Activated B cell treated with CpG ODN at 0.5 μM for 24 hours (primary cell): ENCODE measurements around the gene EFCAB11. TPM values are rescaled to one million over a fixed set of nuclear protein-coding genes. Genes with fewer than 3 reads are reported as not detected.

Source experiments
- ATAC-seq: fragments of 200-7000 bp; cut with Tn5 transposase; one replicate; pipeline ENCODE4 v1.10.0; 2021; ENCODE audit warnings: low read depth, mild to moderate bottlenecking, moderate library complexity
- CTCF ChIA-PET: fragments of 350-600 bp; sonication (Branson Sonifier 250); formaldehyde crosslinking; loops from one replicate; lab custom pipeline; 2021; ENCODE audit warnings: antibody characterized with exemption; lab: Charles Lee
- POLR2A ChIA-PET: fragments of 350-600 bp; sonication (Branson Sonifier 250); formaldehyde crosslinking; loops from one replicate; lab custom pipeline; 2021; ENCODE audit warnings: antibody characterized with exemption; lab: Charles Lee
- DNase-seq: peaks from one replicate; pipeline ENCODE4 v3.0.0; 2022
- H3K27ac Mint-ChIP-seq: one replicate; pipeline ENCODE4 v1.8.0; 2020; ENCODE audit warnings: mixed read lengths
- H3K27me3 Mint-ChIP-seq: one replicate; pipeline ENCODE4 v1.8.0; 2021; ENCODE audit warnings: mixed read lengths
- H3K36me3 Mint-ChIP-seq: one replicate; pipeline ENCODE4 v1.8.0; 2021; ENCODE audit warnings: low read depth, mixed read lengths
- H3K4me1 Mint-ChIP-seq: one replicate; pipeline ENCODE4 v1.8.0; 2021; ENCODE audit warnings: mixed read lengths
- H3K4me3 Mint-ChIP-seq: one replicate; pipeline ENCODE4 v1.8.0; 2020; ENCODE audit warnings: mild to moderate bottlenecking, mixed read lengths
- H3K9me3 Mint-ChIP-seq: one replicate; pipeline ENCODE4 v1.8.0; 2020; ENCODE audit warnings: mixed read lengths
- intact Hi-C: fragments of 100-400 bp; cut with micrococcal nuclease; formaldehyde crosslinking; loops from one replicate; pipeline ENCODE4 v1.15.1; 2024
- total RNA-seq: library from RNA; stranded (reverse); gene quantifications from 2 replicates; pipeline ENCODE4 v1.2.3, GENCODE V29; 2022
- TF ChIP-seq, protein P1 (sequence below): fragments of 200-600 bp; IDR thresholded peaks from one replicate; pipeline ENCODE4 v1.8.0; 2022; ENCODE audit warnings: antibody characterized with exemption, mild to moderate bottlenecking

The EFCAB11 gene
- total RNA-seq, 1 donor from 2014 or later: 7.5 TPM

DNA sequence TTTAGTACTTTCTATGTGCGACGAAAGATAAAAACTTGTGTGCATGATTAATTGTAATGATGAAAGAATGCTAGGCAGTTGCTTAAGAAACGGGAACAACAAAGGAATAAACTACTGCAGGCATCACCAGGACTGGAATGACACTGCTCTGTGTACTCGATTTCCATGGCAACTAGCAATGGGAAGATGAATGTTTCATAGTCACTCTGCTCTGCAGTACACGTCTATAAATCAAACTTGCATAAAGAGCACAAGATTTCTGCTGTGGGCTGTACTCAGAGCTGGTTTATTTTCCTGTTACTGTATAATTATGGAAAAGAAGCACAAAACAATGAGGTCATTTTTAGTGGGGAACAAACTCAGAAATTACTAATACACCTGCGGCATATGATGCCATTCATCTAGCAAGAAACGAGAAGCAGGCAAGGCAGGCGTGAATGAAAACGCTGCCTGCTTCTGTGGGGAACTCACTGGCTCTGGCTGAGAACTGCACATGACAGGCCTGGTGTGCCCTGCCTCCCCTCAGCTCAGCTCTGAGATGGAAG is 41.8 kb downstream of the EFCAB11 start:
- ChIA-PET POLR2A (no interaction called here), CTCF (interaction anchor here (0.7 to 1.5 kb wide), 3 partner anchors 788 to 873 kb away, joined by 3 to 11 read pairs (median 3); no protein-coding TSS in a partner anchor)
- H3K4me3 Mint-ChIP-seq: no peak overlapping the region
- H3K27me3 Mint-ChIP-seq: no peaks in the 10 kb centered on the region
- TF ChIP-seq, protein P1, sequence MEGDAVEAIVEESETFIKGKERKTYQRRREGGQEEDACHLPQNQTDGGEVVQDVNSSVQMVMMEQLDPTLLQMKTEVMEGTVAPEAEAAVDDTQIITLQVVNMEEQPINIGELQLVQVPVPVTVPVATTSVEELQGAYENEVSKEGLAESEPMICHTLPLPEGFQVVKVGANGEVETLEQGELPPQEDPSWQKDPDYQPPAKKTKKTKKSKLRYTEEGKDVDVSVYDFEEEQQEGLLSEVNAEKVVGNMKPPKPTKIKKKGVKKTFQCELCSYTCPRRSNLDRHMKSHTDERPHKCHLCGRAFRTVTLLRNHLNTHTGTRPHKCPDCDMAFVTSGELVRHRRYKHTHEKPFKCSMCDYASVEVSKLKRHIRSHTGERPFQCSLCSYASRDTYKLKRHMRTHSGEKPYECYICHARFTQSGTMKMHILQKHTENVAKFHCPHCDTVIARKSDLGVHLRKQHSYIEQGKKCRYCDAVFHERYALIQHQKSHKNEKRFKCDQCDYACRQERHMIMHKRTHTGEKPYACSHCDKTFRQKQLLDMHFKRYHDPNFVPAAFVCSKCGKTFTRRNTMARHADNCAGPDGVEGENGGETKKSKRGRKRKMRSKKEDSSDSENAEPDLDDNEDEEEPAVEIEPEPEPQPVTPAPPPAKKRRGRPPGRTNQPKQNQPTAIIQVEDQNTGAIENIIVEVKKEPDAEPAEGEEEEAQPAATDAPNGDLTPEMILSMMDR: no peak
- H3K27ac Mint-ChIP-seq: no peak overlapping the region
- H3K9me3 Mint-ChIP-seq: no peaks in the 10 kb centered on the region
- intact Hi-C loops: no loop called here
- no peaks in the 10 kb centered on the region for H3K36me3 Mint-ChIP-seq
- DNase-seq (no peak), ATAC-seq (no peak)
- H3K4me1 Mint-ChIP-seq: peaks cover 3% of the 10 kb centered on the region

DNA sequence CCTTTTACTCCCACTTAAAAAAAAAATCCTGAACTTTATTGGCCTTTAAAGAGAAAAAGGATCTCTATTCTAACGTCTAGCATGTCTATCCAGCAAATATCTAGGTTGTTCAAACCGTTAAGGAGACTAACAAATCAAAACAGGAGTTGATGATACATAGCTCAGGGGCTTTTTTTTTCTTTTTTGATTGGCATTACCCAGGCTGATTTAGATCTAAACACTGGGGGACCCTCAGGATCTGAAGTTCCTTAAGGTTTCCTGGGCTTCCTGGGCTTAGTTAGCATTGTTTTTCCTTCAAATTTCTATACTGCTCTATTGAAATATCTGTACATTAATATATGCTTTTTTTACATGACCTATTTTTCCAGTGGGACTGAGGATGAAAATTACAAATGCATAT is 42.3 kb downstream of the EFCAB11 start:
- Mint-ChIP-seq H3K27ac (no peak overlapping the region), H3K27me3 (no peaks in the 10 kb centered on the region), H3K9me3 (no peaks in the 10 kb centered on the region), H3K4me3 (no peak overlapping the region), H3K36me3 (no peaks in the 10 kb centered on the region), H3K4me1 (peaks cover 3% of the 10 kb centered on the region)
- ATAC-seq (no peak), DNase-seq (no peak)
- TF ChIP-seq, protein P1: no peak
- ChIA-PET POLR2A (no interaction called here), CTCF (interaction anchor here (1.5 kb wide), 1 partner anchor 871 kb away, joined by 11 read pairs; no protein-coding TSS in a partner anchor)
- intact Hi-C loops: no loop called here

DNA sequence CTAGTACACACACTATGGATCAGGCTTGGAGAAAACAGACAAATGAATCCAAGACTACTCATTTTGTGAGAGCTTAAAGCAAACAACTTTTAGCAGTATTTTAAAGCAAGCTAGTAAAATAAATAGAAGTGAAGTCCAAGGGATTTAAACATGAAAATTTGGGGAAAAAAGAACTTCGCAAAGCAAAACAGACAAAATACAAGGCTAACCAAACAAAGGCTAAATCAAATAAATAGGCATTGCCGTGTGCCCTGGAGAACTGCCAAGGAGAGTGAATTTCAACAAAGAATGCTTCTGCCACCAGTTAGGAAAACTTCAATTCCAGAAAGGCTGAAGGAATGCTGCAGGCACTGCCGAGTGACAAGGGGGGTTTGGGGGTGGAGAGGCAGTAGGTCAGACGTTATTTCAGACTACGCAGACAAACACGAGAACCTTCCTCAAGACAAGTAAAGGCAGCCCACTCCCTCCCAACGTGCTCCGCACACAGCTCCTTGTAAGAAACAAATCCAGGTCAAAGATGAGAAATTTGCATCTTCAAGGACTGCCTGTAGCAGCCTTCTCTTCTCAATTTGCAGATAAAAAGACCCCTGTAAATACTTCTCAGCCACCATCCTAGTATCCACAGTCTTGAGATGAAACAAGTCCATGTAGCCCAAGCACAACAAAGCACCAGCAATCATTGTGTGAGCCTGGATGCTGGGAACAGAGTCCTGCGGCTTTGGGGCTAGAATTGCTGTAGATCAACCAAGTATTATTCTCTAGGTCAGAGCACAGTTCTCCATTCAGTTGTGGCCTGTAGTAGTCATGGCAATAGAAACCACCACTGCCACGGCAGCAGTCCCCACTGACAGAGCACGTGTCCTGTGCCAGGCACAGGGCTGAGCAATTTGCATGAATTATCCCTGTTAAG is 43.3 kb downstream of the EFCAB11 start:
- H3K4me3 Mint-ChIP-seq: no peak overlapping the region
- ChIA-PET CTCF (interaction anchor here (1.0 to 1.5 kb wide), 2 partner anchors 11 to 870 kb away, joined by 3 to 4 read pairs; no protein-coding TSS in a partner anchor), POLR2A (no interaction called here)
- TF ChIP-seq, protein P1: no peak
- no peaks in the 10 kb centered on the region for H3K9me3 Mint-ChIP-seq
- H3K27me3 Mint-ChIP-seq: no peaks in the 10 kb centered on the region
- H3K27ac Mint-ChIP-seq: no peak overlapping the region
- H3K4me1 Mint-ChIP-seq: peaks cover 3% of the 10 kb centered on the region
- DNase-seq (no peak), ATAC-seq (no peak)
- intact Hi-C loops: no loop called here
- H3K36me3 Mint-ChIP-seq: no peaks in the 10 kb centered on the region

DNA sequence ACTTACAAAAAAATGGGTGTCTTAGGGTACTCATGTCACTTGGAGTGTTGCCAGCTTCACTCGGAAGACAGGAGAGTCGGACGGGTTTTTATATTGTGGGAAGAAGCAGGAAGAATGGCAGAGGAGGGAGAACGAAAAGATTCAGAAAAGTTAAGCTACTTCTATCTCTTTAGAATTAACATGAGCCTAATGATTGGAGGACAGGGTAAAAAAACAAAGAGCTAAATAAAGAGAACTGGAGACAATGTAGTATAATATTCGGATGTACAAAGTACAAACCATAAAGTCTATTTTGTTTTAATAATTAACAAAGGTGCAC is 43.9 kb downstream of the EFCAB11 start:
- H3K27ac Mint-ChIP-seq: no peak overlapping the region
- H3K9me3 Mint-ChIP-seq: no peaks in the 10 kb centered on the region
- no peak overlapping the region for H3K4me3 Mint-ChIP-seq
- intact Hi-C loops: no loop called here
- TF ChIP-seq, protein P1: no peak
- ChIA-PET POLR2A (no interaction called here), CTCF (interaction anchor here (1.5 kb wide), 1 partner anchor 869 kb away, joined by 4 read pairs; no protein-coding TSS in a partner anchor)
- no peaks in the 10 kb centered on the region for H3K27me3 Mint-ChIP-seq
- peaks cover 3% of the 10 kb centered on the region for H3K4me1 Mint-ChIP-seq
- no peaks in the 10 kb centered on the region for H3K36me3 Mint-ChIP-seq
- DNase-seq: no peak
- ATAC-seq: no peak

DNA sequence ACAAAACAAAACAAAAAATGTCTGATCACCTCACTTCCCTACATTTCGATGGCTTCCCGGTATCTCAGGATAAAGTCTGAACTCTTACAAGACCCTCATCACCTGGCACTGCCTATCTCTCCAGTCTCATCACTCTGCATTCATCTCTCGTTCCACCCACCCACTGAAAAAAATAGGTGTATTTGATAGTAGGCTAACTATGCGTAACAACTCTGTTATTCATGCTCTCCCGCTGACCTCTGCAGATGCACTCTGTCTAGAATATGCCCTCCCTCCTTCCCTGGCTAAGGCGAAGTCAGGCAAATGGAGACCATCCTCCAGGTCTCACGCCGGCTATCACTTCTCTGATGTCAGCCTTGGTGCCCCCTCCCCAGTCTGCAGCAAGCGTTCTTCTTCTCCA is 44.9 kb downstream of the EFCAB11 start:
- Mint-ChIP-seq H3K4me3 (no peak overlapping the region), H3K4me1 (no peaks in the 10 kb centered on the region), H3K27me3 (no peaks in the 10 kb centered on the region), H3K27ac (no peak overlapping the region), H3K36me3 (no peaks in the 10 kb centered on the region), H3K9me3 (no peaks in the 10 kb centered on the region)
- no peak for ATAC-seq
- intact Hi-C loops: no loop called here
- ChIA-PET CTCF (interaction anchor here (1.5 kb wide), 1 partner anchor 868 kb away, joined by 4 read pairs; no protein-coding TSS in a partner anchor), POLR2A (interaction anchor here (0.6 kb wide), 1 partner anchor 566 kb away, joined by 3 read pairs; no protein-coding TSS in a partner anchor)
- no peak for DNase-seq
- TF ChIP-seq, protein P1: no peak
